Effector CD4-positive, alpha-beta T cell (primary cell): ENCODE measurements around the gene OCA2.
"Not testable (repeated sequence)": the region's sequence is repeated elsewhere in the genome, so short reads cannot be mapped to it uniquely, and the experiment has no call there.

Experiments
- DNase-seq: peaks from one replicate; pipeline ENCODE4 v3.0.0-alpha.2; 2020

The OCA2 gene

GRCh38 chr15:28022181-28022580 lies 76.9 kb downstream of the OCA2 start:
- DNase-seq, result no peak

- no peak for DNase-seq
Measured at GRCh38 chr15:28021281-28022039, 77.7 kb downstream of the OCA2 start.

GRCh38 chr15:28020644-28021043 lies 78.5 kb downstream of the OCA2 start:
- DNase-seq, result no peak

GRCh38 chr15:28019594-28020309 lies 79.4 kb downstream of the OCA2 start:
- no peak for DNase-seq

GRCh38 chr15:28018291-28019044 lies 80.6 kb downstream of the OCA2 start:
- no peak for DNase-seq

- no peak for DNase-seq
Measured at GRCh38 chr15:28017423-28017924, 81.6 kb downstream of the OCA2 start.

GRCh38 chr15:28015855-28016254 lies 83.3 kb downstream of the OCA2 start:
- DNase-seq, result no peak

GRCh38 chr15:28014623-28015200 lies 84.4 kb downstream of the OCA2 start:
- no peak for DNase-seq

GRCh38 chr15:28013976-28014375 lies 85.1 kb downstream of the OCA2 start:
- DNase-seq, result no peak

GRCh38 chr15:28013480-28013879 lies 85.6 kb downstream of the OCA2 start:
- no peak for DNase-seq

- no peak for DNase-seq
Measured at GRCh38 chr15:28012231-28012630, 86.9 kb downstream of the OCA2 start.

- DNase-seq, result not testable (repeated sequence)
Measured at GRCh38 chr15:28008175-28008574, 90.9 kb downstream of the OCA2 start.

GRCh38 chr15:28006116-28006905 lies 92.8 kb downstream of the OCA2 start:
- DNase-seq, result no peak

- no peak for DNase-seq
Measured at GRCh38 chr15:28005004-28005527, 94.0 kb downstream of the OCA2 start.

GRCh38 chr15:28004143-28005003 lies 94.7 kb downstream of the OCA2 start:
- no peak for DNase-seq

GRCh38 chr15:28003302-28004037 lies 95.6 kb downstream of the OCA2 start:
- no peak for DNase-seq

GRCh38 chr15:28002867-28003266 lies 96.2 kb downstream of the OCA2 start:
- no peak for DNase-seq

GRCh38 chr15:28002136-28002861 lies 96.8 kb downstream of the OCA2 start:
- DNase-seq, result no peak

- no peak for DNase-seq
Measured at GRCh38 chr15:28001641-28002040, 97.5 kb downstream of the OCA2 start.
